Nephron progenitor cell (in vitro differentiated cells): ENCODE results near the gene COL18A1.

Experiments used
- DNase-seq: peaks from one replicate; pipeline ENCODE4 v3.0.0; 2021
- H3K27ac Mint-ChIP-seq: 2 replicates; pipeline ENCODE4 v1.8.0; 2021; ENCODE audit warnings: mild to moderate bottlenecking, moderate library complexity, mixed read lengths
- H3K27me3 Mint-ChIP-seq: 2 replicates; pipeline ENCODE4 v1.8.0; 2021; ENCODE audit warnings: mild to moderate bottlenecking, low read depth, mixed read lengths; ENCODE audit not compliant: poor library complexity
- H3K36me3 Mint-ChIP-seq: 2 replicates; pipeline ENCODE4 v1.8.0; 2021; ENCODE audit warnings: low read depth, mixed read lengths
- H3K4me1 Mint-ChIP-seq: 2 replicates; pipeline ENCODE4 v1.8.0; 2021; ENCODE audit warnings: mixed read lengths
- H3K4me3 Mint-ChIP-seq: 2 replicates; pipeline ENCODE4 v1.8.0; 2021; ENCODE audit warnings: mild to moderate bottlenecking, moderate library complexity, mixed read lengths
- H3K9me3 Mint-ChIP-seq: 2 replicates; pipeline ENCODE4 v1.8.0; 2021; ENCODE audit warnings: mild to moderate bottlenecking, moderate library complexity, mixed read lengths
- CTCF ChIP-seq: fragments of 200-600 bp; sonication (generic); IDR thresholded peaks from 2 replicates; pipeline ENCODE4 v1.5.0; 2021; ENCODE audit warnings: antibody characterized with exemption

Gene COL18A1

GRCh38 chr21:45415943-45416611 is 11.1 kb downstream of the COL18A1 start:
- peak overlapping the region; percentile 73 for H3K27ac Mint-ChIP-seq
- no peaks in the 10 kb centered on the region for H3K36me3 Mint-ChIP-seq
- no peak overlapping the region for H3K4me3 Mint-ChIP-seq
- DNase-seq: no peak
- H3K4me1 Mint-ChIP-seq: peaks cover 81% of the 10 kb centered on the region
- H3K27me3 Mint-ChIP-seq: no peaks in the 10 kb centered on the region
- H3K9me3 Mint-ChIP-seq: no peaks in the 10 kb centered on the region
- TF ChIP-seq CTCF: no peak

- Mint-ChIP-seq H3K4me1 (peaks cover 79% of the 10 kb centered on the region), H3K27ac (peak overlapping the region; percentile 73), H3K36me3 (no peaks in the 10 kb centered on the region), H3K9me3 (no peaks in the 10 kb centered on the region), H3K4me3 (peak overlapping the region; percentile 28), H3K27me3 (no peaks in the 10 kb centered on the region)
- no peak for TF ChIP-seq CTCF
- DNase-seq: no peak
Measured at GRCh38 chr21:45416620-45417019, 11.7 kb downstream of the COL18A1 start.

GRCh38 chr21:45417256-45417950 is 12.4 kb downstream of the COL18A1 start:
- Mint-ChIP-seq H3K36me3 (no peaks in the 10 kb centered on the region), H3K4me3 (no peak overlapping the region), H3K27me3 (no peaks in the 10 kb centered on the region), H3K9me3 (no peaks in the 10 kb centered on the region), H3K27ac (no peak overlapping the region), H3K4me1 (peaks cover 79% of the 10 kb centered on the region)
- TF ChIP-seq CTCF: no peak
- no peak for DNase-seq

- peaks cover 74% of the 10 kb centered on the region for H3K4me1 Mint-ChIP-seq
Measured at GRCh38 chr21:45417951-45418300, 13.0 kb downstream of the COL18A1 start.

GRCh38 chr21:45418301-45419071 is 13.5 kb downstream of the COL18A1 start:
- no peak for DNase-seq
- H3K4me1 Mint-ChIP-seq: peaks cover 68% of the 10 kb centered on the region

More at GRCh38 chr21:45417951-45418300, 13.0 kb downstream of the COL18A1 start:
- Mint-ChIP-seq H3K27me3 (no peaks in the 10 kb centered on the region), H3K36me3 (no peaks in the 10 kb centered on the region), H3K4me3 (no peak overlapping the region), H3K27ac (no peak overlapping the region), H3K9me3 (no peaks in the 10 kb centered on the region)
- DNase-seq: no peak
- no peak for TF ChIP-seq CTCF

More at GRCh38 chr21:45418301-45419071, 13.5 kb downstream of the COL18A1 start:
- no peaks in the 10 kb centered on the region for H3K9me3 Mint-ChIP-seq
- H3K4me3 Mint-ChIP-seq: no peak overlapping the region
- H3K36me3 Mint-ChIP-seq: no peaks in the 10 kb centered on the region
- no peak overlapping the region for H3K27ac Mint-ChIP-seq
- H3K27me3 Mint-ChIP-seq: no peaks in the 10 kb centered on the region
- TF ChIP-seq CTCF: no peak
